GM12878 (cell line): Measurements from ENCODE around the gene IQGAP2. TPM values are rescaled to one million over a fixed set of nuclear protein-coding genes. Genes with fewer than 3 reads are reported as not detected.

Source experiments
- ATAC-seq: fragments of 200-7000 bp; cut with Tn5 transposase; 3 replicates; pipeline ENCODE4 v1.9.1; 2020; ENCODE audit warnings: mild to moderate bottlenecking, moderate library complexity
- BruUV-seq: library from RNA; stranded (reverse); fragments of 400-500 nt; replicated peaks from 2 replicates; lab custom pipeline; 2021; lab: Mats Ljungman, UMichigan
- CTCF ChIA-PET: fragments of 300-600 bp; sonication (Branson Sonifier 250); formaldehyde crosslinking; extraction: SDS; loops from one replicate; lab custom pipeline; 2021; ENCODE audit warnings: inconsistent platforms; lab: Yijun Ruan, JAX
- POLR2A ChIA-PET: fragments of 350-600 bp; formaldehyde crosslinking; extraction: SDS; loops from one replicate; lab custom pipeline; 2021; ENCODE audit warnings: inconsistent platforms; lab: Charles Lee
- RAD21 ChIA-PET: fragments of 300-600 bp; sonication (Branson Sonifier 250); formaldehyde crosslinking; loops from one replicate; lab custom pipeline; 2023; ENCODE audit warnings: antibody characterized with exemption; ENCODE audit not compliant: unreplicated experiment; lab: Charles Lee
- SMC1A ChIA-PET: fragments of 300-600 bp; sonication (Branson Sonifier 250); formaldehyde crosslinking; loops from one replicate; lab custom pipeline; 2023; ENCODE audit not compliant: unreplicated experiment, uncharacterized antibody; lab: Charles Lee
- DNase-seq: peaks from one replicate; pipeline ENCODE4 v3.0.0-alpha.2; 2011; ENCODE audit warnings: low read depth, low spot score
- FAIRE-seq: peaks from 3 replicates; lab custom pipeline; 2011; peaks lifted over from hg19 to GRCh38; lab: Jason Lieb, UNC
- H2AFZ ChIP-seq: 2 replicates; pipeline ENCODE4 v1.6.0; 2011; ENCODE audit warnings: low read depth, low read length, control low read depth; ENCODE audit not compliant: control insufficient read depth
- H3K27ac ChIP-seq: 2 replicates; pipeline ENCODE4 v1.5.1; 2011; ENCODE audit warnings: control low read depth; ENCODE audit not compliant: control insufficient read depth, insufficient read depth
- H3K27me3 ChIP-seq, 2 experiments: replicated peaks in 1 of 2; 2 replicates each; pipeline versions ENCODE4 v1.6.0 to v1.6.1; 2011; ENCODE audit warnings: low read length in 1 of 2; ENCODE audit not compliant: control insufficient read depth in 2 of 2, insufficient read depth in 2 of 2
- H3K36me3 ChIP-seq, 2 experiments: 2 replicates each; pipeline ENCODE4 v1.5.1; 2011; ENCODE audit warnings: low read length in 1 of 2; ENCODE audit not compliant: control insufficient read depth in 2 of 2, insufficient read depth in 2 of 2
- H3K4me1 ChIP-seq: 2 replicates; pipeline ENCODE4 v1.6.1; 2011; ENCODE audit warnings: mild to moderate bottlenecking, low read length, moderate library complexity, mixed read lengths; ENCODE audit not compliant: control insufficient read depth, insufficient read depth
- H3K4me2 ChIP-seq: 2 replicates; pipeline ENCODE4 v1.6.0; 2011; ENCODE audit warnings: control low read depth; ENCODE audit not compliant: control insufficient read depth, insufficient read depth
- H3K4me3 ChIP-seq: fragments of 200-600 bp; sonication (generic); 2 replicates; pipeline ENCODE4 v1.5.1; 2016
- H3K79me2 ChIP-seq: 2 replicates; pipeline ENCODE4 v1.6.0; 2011; ENCODE audit warnings: low read length; ENCODE audit not compliant: control insufficient read depth, insufficient read depth
- H3K9ac ChIP-seq: 2 replicates; pipeline ENCODE4 v1.8.0; 2011; ENCODE audit warnings: low read length, control low read depth, mixed read lengths; ENCODE audit not compliant: control insufficient read depth, insufficient read depth
- H3K9me3 ChIP-seq: replicated peaks from 3 replicates; pipeline ENCODE4 v1.5.1; 2011; ENCODE audit warnings: mild to moderate bottlenecking, low read length; ENCODE audit not compliant: control insufficient read depth, insufficient read depth
- H4K20me1 ChIP-seq: 2 replicates; pipeline ENCODE4 v1.6.0; 2011; ENCODE audit not compliant: control insufficient read depth, insufficient read depth
- BACH1 ChIP-seq: fragments of 450-650 bp; IDR thresholded peaks from 2 replicates; pipeline ENCODE4 v1.6.1; 2017; ENCODE audit warnings: mild to moderate bottlenecking, borderline replicate concordance
- BCL11A ChIP-seq: IDR thresholded peaks from 2 replicates; pipeline ENCODE4 v1.6.1; 2011; ENCODE audit warnings: low read depth, low read length
- BCLAF1 ChIP-seq: fragments of 450-650 bp; IDR thresholded peaks from 2 replicates; pipeline ENCODE4 v1.6.1; 2017; ENCODE audit warnings: antibody characterized with exemption, mild to moderate bottlenecking, moderate library complexity
- CBX5 ChIP-seq: sonication (generic); IDR thresholded peaks from 2 replicates; pipeline ENCODE4 v1.6.1; 2016; ENCODE audit warnings: low read depth, moderate library complexity, mild to moderate bottlenecking, inconsistent platforms
- CUX1 ChIP-seq: IDR thresholded peaks from 2 replicates; pipeline ENCODE4 v1.6.1; 2012; ENCODE audit warnings: improper control_type of control experiment, low read depth, low read length; ENCODE audit not compliant: insufficient replicate concordance
- EZH2 ChIP-seq: IDR thresholded peaks from 2 replicates; pipeline ENCODE4 v1.6.1; 2012; ENCODE audit warnings: low read depth, mild to moderate bottlenecking, control low read depth, inconsistent platforms, low read length, borderline replicate concordance; ENCODE audit not compliant: control insufficient read depth
- HDGF ChIP-seq: fragments of 450-650 bp; IDR thresholded peaks from 2 replicates; pipeline ENCODE4 v1.6.1; 2016; ENCODE audit warnings: antibody characterized with exemption
- IRF5 ChIP-seq: fragments of 450-650 bp; IDR thresholded peaks from 2 replicates; pipeline ENCODE4 v1.6.1; 2017; ENCODE audit warnings: borderline replicate concordance
- JUND ChIP-seq: IDR thresholded peaks from 2 replicates; pipeline ENCODE4 v1.6.1; 2012; ENCODE audit warnings: low read depth, mild to moderate bottlenecking, low read length, improper control_type of control experiment, moderate library complexity
- MEF2B ChIP-seq: fragments of 450-650 bp; IDR thresholded peaks from 2 replicates; pipeline ENCODE4 v1.6.1; 2018; ENCODE audit warnings: mild to moderate bottlenecking, moderate library complexity; ENCODE audit not compliant: partially characterized antibody, poor library complexity, severe bottlenecking
- NFXL1 ChIP-seq: fragments of 450-650 bp; IDR thresholded peaks from 2 replicates; pipeline ENCODE4 v1.6.1; 2017; ENCODE audit warnings: antibody characterized with exemption, mild to moderate bottlenecking, borderline replicate concordance
- RFX5 ChIP-seq: IDR thresholded peaks from 2 replicates; pipeline ENCODE4 v1.6.1; 2011; ENCODE audit warnings: low read depth, low read length, improper control_type of control experiment
- SMAD5 ChIP-seq: IDR thresholded peaks from 2 replicates; pipeline ENCODE4 v1.6.1; 2016; ENCODE audit warnings: antibody characterized with exemption, low read depth
- SUZ12 ChIP-seq: fragments of 200-600 bp; sonication (generic); IDR thresholded peaks from one replicate; pipeline ENCODE4 v1.6.1; 2018; ENCODE audit warnings: antibody characterized with exemption, mild to moderate bottlenecking; ENCODE audit not compliant: unreplicated experiment
- TCF7 ChIP-seq: IDR thresholded peaks from 2 replicates; pipeline ENCODE4 v1.6.1; 2014; ENCODE audit warnings: antibody characterized with exemption, borderline replicate concordance
- ZNF24 ChIP-seq: fragments of 450-650 bp; IDR thresholded peaks from 2 replicates; pipeline ENCODE4 v1.6.1; 2017; ENCODE audit warnings: antibody characterized with exemption, mild to moderate bottlenecking
- WGBS: methylation state at CpG from one replicate; pipeline ENCODE4 v1.1.6; 2016; ENCODE audit warnings: low lambda C conversion rate; ENCODE audit not compliant: insufficient replicate concordance, insufficient coverage; ENCODE audit errors: missing lambda C conversion rate; 5-methylcytosine and 5-hydroxymethylcytosine counted together
- in situ Hi-C: fragments of 300-500 bp; cut with MboI; formaldehyde crosslinking; loops from 9 replicates; pipeline ENCODE4 v1.14.3; 2018; ENCODE audit warnings: mixed read lengths
- intact Hi-C: fragments of 100-400 bp; cut with micrococcal nuclease; formaldehyde crosslinking; loops from one replicate; pipeline ENCODE4 v1.14.2; 2022; ENCODE audit not compliant: unreplicated experiment
- polyA plus RNA-seq, 11 experiments: library from polyadenylated mRNA; depleted of rRNA in 4 of 11; unstranded in 6 of 11; stranded (reverse) in 5 of 11; fragments of >200 nt; fragmentation: Nextera tagmentation in 4 of 11; fragmentation: Illumina TruSeq in 1 of 11; extraction: Ambion mirVana in 4 of 11; extraction: Trizol in 1 of 11; gene quantifications; 1 replicate in 1 of 11; 2 replicates in 10 of 11; pipeline versions ENCODE4 v1.2.1 to v1.2.3, GENCODE V29; 2011 to 2016; ENCODE audit warnings: inconsistent platforms in 2 of 11, missing spikeins in 2 of 11, low read depth in 1 of 11
- total RNA-seq, 4 experiments: library from RNA; depleted of rRNA in 3 of 4; stranded (reverse); fragments of >200 nt in 3 of 4; fragmentation: Illumina TruSeq in 1 of 4; extraction: Trizol in 1 of 4; gene quantifications; 2 replicates each; pipeline versions ENCODE4 v1.2.1 to v1.2.3, GENCODE V29; 2013 to 2021

Gene IQGAP2
- total and polyA plus RNA-seq, 10 of the 15 experiments (the other 5 are each of a cell fraction or from before 2014, with no cell fraction given), result 14.5 to 41.4 (median 21.8) TPM

- SMC1A ChIA-PET, result interaction anchor here (0.7 to 2.2 kb wide), 12 partner anchors 9 to 137 kb away, joined by 3 to 25 read pairs (median 7); partner anchors contain the start of gene F2RL2
- RAD21 ChIA-PET, result interaction anchor here (1.1 to 2.6 kb wide), 6 partner anchors 28 to 137 kb away, joined by 4 to 18 read pairs (median 9); no protein-coding TSS in a partner anchor
- Histone ChIP-seq H4K20me1 (no peaks in the 10 kb centered on the region), H3K4me2 (no peak overlapping the region), H3K9ac (no peak overlapping the region), H3K4me1 (peaks cover 11% of the 10 kb centered on the region; the same call in 1 of the 2 replicates), H3K79me2 (no peaks in the 10 kb centered on the region), H3K27ac (no peak overlapping the region), H3K4me3 (no peak overlapping the region), H3K27me3 (no peaks in the 10 kb centered on the region), H3K36me3 (no peaks in the 10 kb centered on the region), H3K9me3 (no peaks in the 10 kb centered on the region), H2AFZ (no peak overlapping the region)
- CTCF ChIA-PET, result interaction anchor here (0.8 to 2.6 kb wide), 14 partner anchors 9 to 440 kb away, joined by 3 to 30 read pairs (median 4); no protein-coding TSS in a partner anchor
- POLR2A ChIA-PET, result interaction anchor here (1.1 to 2.3 kb wide), 3 partner anchors 11 to 234 kb away, joined by 3 to 6 read pairs (median 6); partner anchors contain the start of gene IQGAP2
- WGBS, result 98% methylated on average over 2 of the region's 2 CpGs
- no TSS peak for BruUV-seq
- ATAC-seq (no peak), DNase-seq (no peak), FAIRE-seq (no peak)
- in situ Hi-C loops, result no loop called here
- intact Hi-C loops, result no loop called here
- TF ChIP-seq TCF7, result no peak
- no peak for TF ChIP-seq CUX1
- TF ChIP-seq NFXL1, result no peak
- TF ChIP-seq IRF5, result no peak
- no peak for TF ChIP-seq ZNF24
- no peak for TF ChIP-seq SMAD5
- TF ChIP-seq CBX5, result no peak
- TF ChIP-seq BACH1, result no peak
- no peak for TF ChIP-seq HDGF
- no peak for TF ChIP-seq EZH2
- TF ChIP-seq JUND, result no peak
- no peak for TF ChIP-seq MEF2B
- no peak for TF ChIP-seq RFX5
- no peak for TF ChIP-seq BCL11A
- no peak for TF ChIP-seq BCLAF1
- no peak for TF ChIP-seq SUZ12
Measured at GRCh38 chr5:76637490-76637889, 234.4 kb downstream of the IQGAP2 start.
